Mononuclear cell (primary cell): ENCODE measurements around the gene LRCH1. TPM values are rescaled to one million over a fixed set of nuclear protein-coding genes. Genes with fewer than 3 reads are reported as not detected.

Experiments used
- H3K27me3 ChIP-seq: 2 replicates; pipeline ENCODE4 v1.6.0; 2011; ENCODE audit warnings: low read length, control low read depth; ENCODE audit not compliant: insufficient read depth
- H3K4me1 ChIP-seq: 2 replicates; pipeline ENCODE4 v1.5.1; 2011; ENCODE audit warnings: mild to moderate bottlenecking, low read length, control low read depth; ENCODE audit not compliant: insufficient read depth
- H3K4me3 ChIP-seq: 2 replicates; pipeline ENCODE4 v1.5.1; 2011; ENCODE audit warnings: mild to moderate bottlenecking, low read length, moderate library complexity
- H3K9me3 ChIP-seq: 2 replicates; pipeline ENCODE4 v1.5.1; 2011; ENCODE audit warnings: low read depth, mild to moderate bottlenecking, control low read depth, low read length
- total RNA-seq: library from RNA; depleted of rRNA; stranded (reverse); fragments of >200 nt; gene quantifications from one replicate; pipeline ENCODE4 v1.2.3, GENCODE V29; 2012

Gene LRCH1
- total RNA-seq, 1 donor, result 9.8 TPM

- Histone ChIP-seq H3K27me3 (no peaks in the 10 kb centered on the region), H3K4me1 (peaks cover 30% of the 10 kb centered on the region), H3K9me3 (no peaks in the 10 kb centered on the region), H3K4me3 (no peak overlapping the region)
Observed at GRCh38 chr13:46637213-46637612, 84.2 kb downstream of the LRCH1 start.

- Histone ChIP-seq H3K9me3 (no peaks in the 10 kb centered on the region), H3K27me3 (no peaks in the 10 kb centered on the region), H3K4me1 (peaks cover 30% of the 10 kb centered on the region), H3K4me3 (no peak overlapping the region)
Observed at GRCh38 chr13:46638262-46638661, 85.3 kb downstream of the LRCH1 start.

GRCh38 chr13:46639033-46639981 is 86.3 kb downstream of the LRCH1 start:
- no peaks in the 10 kb centered on the region for H3K27me3 ChIP-seq
- H3K4me3 ChIP-seq, result no peak overlapping the region
- H3K9me3 ChIP-seq, result no peaks in the 10 kb centered on the region
- H3K4me1 ChIP-seq, result peaks cover 26% of the 10 kb centered on the region

GRCh38 chr13:46640843-46641242 is 87.9 kb downstream of the LRCH1 start:
- Histone ChIP-seq H3K27me3 (no peaks in the 10 kb centered on the region), H3K4me3 (no peak overlapping the region), H3K9me3 (no peaks in the 10 kb centered on the region), H3K4me1 (peaks cover 26% of the 10 kb centered on the region)

- Histone ChIP-seq H3K27me3 (no peaks in the 10 kb centered on the region), H3K4me1 (peaks cover 25% of the 10 kb centered on the region), H3K4me3 (no peak overlapping the region), H3K9me3 (no peaks in the 10 kb centered on the region)
Observed at GRCh38 chr13:46641274-46642081, 88.5 kb downstream of the LRCH1 start.

GRCh38 chr13:46642254-46642653 is 89.3 kb downstream of the LRCH1 start:
- H3K9me3 ChIP-seq, result no peaks in the 10 kb centered on the region
- H3K4me1 ChIP-seq, result peaks cover 22% of the 10 kb centered on the region
- no peaks in the 10 kb centered on the region for H3K27me3 ChIP-seq
- no peak overlapping the region for H3K4me3 ChIP-seq

GRCh38 chr13:46643165-46643777 is 90.3 kb downstream of the LRCH1 start:
- peaks cover 30% of the 10 kb centered on the region for H3K4me1 ChIP-seq
- H3K9me3 ChIP-seq, result no peaks in the 10 kb centered on the region
- no peak overlapping the region for H3K4me3 ChIP-seq
- H3K27me3 ChIP-seq, result no peaks in the 10 kb centered on the region

- no peaks in the 10 kb centered on the region for H3K27me3 ChIP-seq
- no peak overlapping the region for H3K4me3 ChIP-seq
- H3K9me3 ChIP-seq, result no peaks in the 10 kb centered on the region
- peaks cover 24% of the 10 kb centered on the region for H3K4me1 ChIP-seq
Observed at GRCh38 chr13:46644816-46645215, 91.8 kb downstream of the LRCH1 start.

- Histone ChIP-seq H3K4me3 (no peak overlapping the region), H3K27me3 (no peaks in the 10 kb centered on the region), H3K4me1 (peaks cover 16% of the 10 kb centered on the region), H3K9me3 (no peaks in the 10 kb centered on the region)
Observed at GRCh38 chr13:46647512-46648065, 94.6 kb downstream of the LRCH1 start.

GRCh38 chr13:46648166-46648607 is 95.2 kb downstream of the LRCH1 start:
- no peaks in the 10 kb centered on the region for H3K27me3 ChIP-seq
- no peak overlapping the region for H3K4me3 ChIP-seq
- peaks cover 16% of the 10 kb centered on the region for H3K4me1 ChIP-seq
- no peaks in the 10 kb centered on the region for H3K9me3 ChIP-seq

- Histone ChIP-seq H3K4me1 (peaks cover 16% of the 10 kb centered on the region), H3K9me3 (no peaks in the 10 kb centered on the region), H3K27me3 (no peaks in the 10 kb centered on the region), H3K4me3 (no peak overlapping the region)
Observed at GRCh38 chr13:46649816-46650215, 96.8 kb downstream of the LRCH1 start.

- Histone ChIP-seq H3K9me3 (no peaks in the 10 kb centered on the region), H3K27me3 (no peaks in the 10 kb centered on the region), H3K4me1 (peaks cover 22% of the 10 kb centered on the region), H3K4me3 (no peak overlapping the region)
Observed at GRCh38 chr13:46654951-46655350, 102.0 kb downstream of the LRCH1 start.

GRCh38 chr13:46655377-46656180 is 102.6 kb downstream of the LRCH1 start:
- H3K4me3 ChIP-seq, result no peak overlapping the region
- no peaks in the 10 kb centered on the region for H3K9me3 ChIP-seq
- peaks cover 21% of the 10 kb centered on the region for H3K4me1 ChIP-seq
- no peaks in the 10 kb centered on the region for H3K27me3 ChIP-seq

- H3K4me1 ChIP-seq, result peaks cover 15% of the 10 kb centered on the region
- no peak overlapping the region for H3K4me3 ChIP-seq
- no peaks in the 10 kb centered on the region for H3K27me3 ChIP-seq
- no peaks in the 10 kb centered on the region for H3K9me3 ChIP-seq
Observed at GRCh38 chr13:46656786-46657185, 103.8 kb downstream of the LRCH1 start.
